BJ (cell line): ENCODE results near the gene MEA1. TPM values are rescaled to one million over a fixed set of nuclear protein-coding genes. Genes with fewer than 3 reads are reported as not detected.

Source experiments
- CTCF ChIA-PET: fragments of 350-600 bp; formaldehyde crosslinking; extraction: SDS; loops from one replicate; lab custom pipeline; 2021; ENCODE audit warnings: antibody characterized with exemption, inconsistent platforms; lab: Yijun Ruan, JAX
- POLR2A ChIA-PET: fragments of 300-600 bp; sonication (Branson Sonifier 250); formaldehyde crosslinking; extraction: SDS; loops from one replicate; lab custom pipeline; 2021; ENCODE audit warnings: antibody characterized with exemption; lab: Charles Lee
- DNase-seq: peaks from one replicate; pipeline ENCODE4 v3.0.0-alpha.2; 2011; ENCODE audit warnings: low read depth
- H3K27me3 ChIP-seq: 2 replicates; pipeline ENCODE4 v1.6.0; 2011; ENCODE audit warnings: low read length; ENCODE audit not compliant: control insufficient read depth, insufficient read depth
- H3K36me3 ChIP-seq: 2 replicates; pipeline ENCODE4 v1.5.1; 2011; ENCODE audit warnings: low read length; ENCODE audit not compliant: control insufficient read depth, insufficient read depth
- H3K4me3 ChIP-seq: 2 replicates; pipeline ENCODE4 v1.5.1; 2011; ENCODE audit warnings: low read depth, mild to moderate bottlenecking, control low read depth, low read length
- CTCF ChIP-seq: IDR thresholded peaks from 2 replicates; pipeline ENCODE4 v1.5.1; 2011; ENCODE audit warnings: low read depth, mild to moderate bottlenecking, control low read depth, inconsistent platforms, low read length, moderate library complexity; ENCODE audit not compliant: insufficient read depth
- polyA plus RNA-seq: library from polyadenylated mRNA; depleted of rRNA; stranded (reverse); fragments of >200 nt; gene quantifications from 2 replicates; pipeline ENCODE4 v1.2.3, GENCODE V29; 2011

Gene MEA1
- polyA plus RNA-seq, 1 experiment = 107 TPM

- H3K4me3 ChIP-seq = no peak overlapping the region
- CTCF ChIA-PET = interaction anchor here (0.7 to 1.5 kb wide), 3 partner anchors 9 to 117 kb away, joined by 4 read pairs; partner anchors contain the start of genes KLC4 and MRPL2
- no peaks in the 10 kb centered on the region for H3K27me3 ChIP-seq
- DNase-seq = no peak
- TF ChIP-seq CTCF = no peak
- POLR2A ChIA-PET = interaction anchor here (0.6 to 0.9 kb wide), 2 partner anchors 254 to 261 kb away, joined by 4 to 7 read pairs; partner anchors contain the start of gene BICRAL
- H3K36me3 ChIP-seq = peaks cover 30% of the 10 kb centered on the region
Measured at GRCh38 chr6:43035495-43036194, 21.9 kb upstream of the MEA1 start.

DNA sequence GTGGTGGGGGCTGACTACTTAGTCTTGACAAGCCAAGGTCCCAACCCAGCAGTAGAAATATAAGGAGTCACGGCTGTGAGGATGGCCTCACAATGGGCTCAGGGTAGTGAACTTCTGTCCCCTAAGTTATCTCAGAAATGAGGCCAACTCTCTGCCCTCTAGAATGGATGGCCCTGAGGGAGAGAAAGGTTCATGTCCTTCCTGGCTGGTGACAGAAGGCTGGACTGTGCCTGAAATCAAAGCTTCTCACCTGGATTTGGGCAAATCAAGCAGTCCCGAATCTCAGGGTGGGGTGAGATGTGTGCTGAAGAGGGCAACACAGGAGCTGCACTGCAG lies 20.4 kb upstream of the MEA1 start:
- ChIA-PET POLR2A (no interaction called here), CTCF (no interaction called here)
- no peaks in the 10 kb centered on the region for H3K27me3 ChIP-seq
- H3K4me3 ChIP-seq = no peak overlapping the region
- no peak for TF ChIP-seq CTCF
- DNase-seq = no peak
- peaks cover 24% of the 10 kb centered on the region for H3K36me3 ChIP-seq

DNA sequence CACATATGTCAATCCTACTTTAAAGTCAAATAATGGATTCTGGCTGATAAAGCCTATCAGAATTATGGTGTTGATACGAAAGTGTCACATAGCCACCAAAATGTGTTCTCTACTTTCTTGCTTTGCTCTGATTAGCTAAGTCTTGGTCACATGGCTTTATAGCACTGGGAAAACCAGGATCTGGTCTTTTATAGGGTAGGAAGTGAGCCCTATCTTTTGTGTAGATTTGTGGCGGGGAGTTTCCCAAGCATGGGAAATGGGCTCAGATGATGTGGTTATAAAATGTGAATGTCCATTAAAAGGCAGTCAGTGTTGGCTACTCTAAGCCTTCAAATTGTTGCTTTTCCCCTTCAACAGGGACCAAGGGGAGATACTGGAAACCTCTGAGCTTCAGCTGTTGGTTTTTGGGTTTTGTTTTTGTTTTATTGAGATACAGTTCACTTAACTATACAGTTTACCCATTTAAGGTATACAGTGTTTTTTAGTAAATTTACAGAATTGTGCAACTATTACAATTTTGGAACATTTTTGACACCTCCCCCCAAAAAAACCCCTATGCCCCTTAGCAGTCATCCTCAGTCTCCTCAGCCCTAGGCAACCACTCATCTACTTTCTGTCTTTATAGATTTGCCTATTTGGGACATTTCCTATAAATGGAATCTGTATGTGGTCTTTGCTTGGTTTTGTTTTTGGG lies 19.9 kb upstream of the MEA1 start:
- Histone ChIP-seq H3K27me3 (no peaks in the 10 kb centered on the region), H3K36me3 (peaks cover 26% of the 10 kb centered on the region), H3K4me3 (no peak overlapping the region)
- no peak for TF ChIP-seq CTCF
- CTCF ChIA-PET = interaction anchor here (1.5 kb wide), 2 partner anchors 132 to 133 kb away, joined by 3 read pairs; no protein-coding TSS in a partner anchor
- POLR2A ChIA-PET = no interaction called here
- DNase-seq = no peak

- Histone ChIP-seq H3K36me3 (peaks cover 24% of the 10 kb centered on the region), H3K4me3 (no peak overlapping the region), H3K27me3 (no peaks in the 10 kb centered on the region)
- ChIA-PET CTCF (interaction anchor here (0.9 to 1.5 kb wide), 3 partner anchors 10 to 132 kb away, joined by 3 read pairs; no protein-coding TSS in a partner anchor), POLR2A (no interaction called here)
- no peak for TF ChIP-seq CTCF
- DNase-seq = no peak
Measured at GRCh38 chr6:43032326-43032725, 18.6 kb upstream of the MEA1 start.

- H3K4me3 ChIP-seq = no peak overlapping the region
- DNase-seq = no peak
- no peaks in the 10 kb centered on the region for H3K27me3 ChIP-seq
- peaks cover 27% of the 10 kb centered on the region for H3K36me3 ChIP-seq
- no peak for TF ChIP-seq CTCF
- POLR2A ChIA-PET = no interaction called here
- CTCF ChIA-PET = interaction anchor here (0.8 kb wide), 1 partner anchor 115 kb away, joined by 3 read pairs; no protein-coding TSS in a partner anchor
Measured at GRCh38 chr6:43029120-43029519, 15.4 kb upstream of the MEA1 start.
